ENCODE data around the gene HOXC11.

- TF ChIP-seq EZH2 (IDR thresholded peaks at IDR 0.05; ENCODE audit: borderline replicate concordance, insufficient read depth, low read depth, low read length, poor library complexity, severe bottlenecking) (no peak), CTCF (IDR thresholded peaks at IDR 0.05) (no peak)
These were observed 18.1 kb downstream of the HOXC11 start for GRCh38 chr12:53991077-53991460.
